CD4-positive, alpha-beta T cell (primary cell): Measurements from ENCODE around the gene SHISA5. TPM values are rescaled to one million over a fixed set of nuclear protein-coding genes. Genes with fewer than 3 reads are reported as not detected.
A peak's percentile ranks its signal among the peaks of the same experiment; 100 is the strongest.

ENCODE experiments used
- ATAC-seq: fragments of 200-7000 bp; cut with Tn5 transposase; one replicate; pipeline ENCODE4 v1.10.0; 2022; ENCODE audit warnings: mild to moderate bottlenecking; ENCODE audit not compliant: poor library complexity
- CTCF ChIA-PET: fragments of 350-600 bp; sonication (Branson Sonifier 250); formaldehyde crosslinking; loops from one replicate; lab custom pipeline; 2021; ENCODE audit warnings: antibody characterized with exemption, inconsistent platforms; lab: Charles Lee
- POLR2A ChIA-PET: fragments of 350-600 bp; sonication (Branson Sonifier 250); formaldehyde crosslinking; loops from one replicate; lab custom pipeline; 2021; ENCODE audit warnings: antibody characterized with exemption, inconsistent platforms; lab: Charles Lee
- DNase-seq, 14 experiments: peaks; one replicate each; pipeline ENCODE4 v3.0.0-alpha.2; 2013 to 2020; ENCODE audit warnings: mixed read lengths in 2 of 14
- H3K27ac ChIP-seq, 2 donors: one replicate each; pipeline versions ENCODE4 v1.5.1 to v1.7.0; 2013; ENCODE audit warnings: low read length in 2 of 2, low read depth in 1 of 2, mild to moderate bottlenecking in 1 of 2
- H3K27me3 ChIP-seq, 2 experiments: 1 replicate in 1 of 2; 2 replicates in 1 of 2; pipeline versions ENCODE4 v1.6.1 to v1.7.0; 2013; ENCODE audit warnings: low read length in 2 of 2, control low read depth in 1 of 2, mild to moderate bottlenecking in 1 of 2, moderate library complexity in 1 of 2; ENCODE audit not compliant: insufficient read depth in 2 of 2, control insufficient read depth in 1 of 2
- H3K36me3 ChIP-seq: one replicate; pipeline ENCODE4 v1.6.1; 2013; ENCODE audit warnings: low read length, control low read depth; ENCODE audit not compliant: insufficient read depth
- H3K4me1 ChIP-seq: one replicate; pipeline ENCODE4 v1.6.1; 2013; ENCODE audit warnings: low read length, control low read depth; ENCODE audit not compliant: insufficient read depth
- H3K4me3 ChIP-seq: one replicate; pipeline ENCODE4 v1.5.1; 2013; ENCODE audit warnings: mild to moderate bottlenecking, low read length, moderate library complexity
- H3K9me3 ChIP-seq, 2 experiments: 1 replicate in 1 of 2; 2 replicates in 1 of 2; pipeline versions ENCODE4 v1.6.1 to v1.7.0; 2013; ENCODE audit warnings: low read length in 2 of 2, mild to moderate bottlenecking in 2 of 2, control low read depth in 1 of 2, moderate library complexity in 1 of 2; ENCODE audit not compliant: control insufficient read depth in 1 of 2, insufficient read depth in 1 of 2
- H3K27ac Mint-ChIP-seq: one replicate; pipeline ENCODE4 v1.8.0; 2020; ENCODE audit warnings: mixed read lengths
- H3K27me3 Mint-ChIP-seq: one replicate; pipeline ENCODE4 v1.8.0; 2021; ENCODE audit warnings: mixed read lengths
- H3K36me3 Mint-ChIP-seq: one replicate; pipeline ENCODE4 v1.8.0; 2021; ENCODE audit warnings: low read depth, mixed read lengths
- H3K4me1 Mint-ChIP-seq: one replicate; pipeline ENCODE4 v1.8.0; 2021; ENCODE audit warnings: low read depth, mixed read lengths
- H3K4me3 Mint-ChIP-seq: one replicate; pipeline ENCODE4 v1.8.0; 2020; ENCODE audit warnings: mild to moderate bottlenecking, mixed read lengths
- H3K9me3 Mint-ChIP-seq: one replicate; pipeline ENCODE4 v1.8.0; 2020; ENCODE audit warnings: mixed read lengths
- CTCF ChIP-seq: fragments of 200-600 bp; IDR thresholded peaks from one replicate; pipeline ENCODE4 v1.8.0; 2022; ENCODE audit warnings: antibody characterized with exemption, mild to moderate bottlenecking
- intact Hi-C, 2 experiments: fragments of 100-400 bp; cut with DNase I in 1 of 2; cut with micrococcal nuclease in 1 of 2; formaldehyde crosslinking; loops; one replicate each; pipeline versions ENCODE4 v1.15.1 to v1.9.0; 2023 to 2025; cut with DNase I, micrococcal nuclease
- total RNA-seq, 174 experiments: library from RNA in 2 of 174; stranded (reverse) in 2 of 174; gene quantifications; one replicate each; pipeline ENCODE4 v1.2.3 and lab custom pipeline; 2021 to 2026

Gene SHISA5
- total RNA-seq, 2 experiments from 2014 or later = 102 to 109 TPM

GRCh38 chr3:48439820-48440589 lies 64.0 kb downstream of the SHISA5 start, which contains the start of the genes CCDC51 and TMA7:
TSS of gene CCDC51 (minus strand) at chr3:48440119. CDS start at chr3:48435128, 4,991 bp downstream.
TSS of gene TMA7 (plus strand) at chr3:48440257. CDS start at chr3:48440297, 40 bp downstream.
- ATAC-seq (peak; percentile 91), DNase-seq (peak; percentile 95 to 99 (median 98))
- Mint-ChIP-seq H3K9me3 (no peaks in the 10 kb centered on the region), H3K36me3 (peaks cover 47% of the 10 kb centered on the region), H3K27ac (no peak within 1 kb of the TSS), H3K4me3 (peak within 1 kb of the TSS; percentile 96), H3K4me1 (peaks cover 52% of the 10 kb centered on the region), H3K27me3 (no peaks in the 10 kb centered on the region)
- Histone ChIP-seq H3K27ac (peak within 1 kb of the TSS; percentile 88 to 94), H3K9me3 (no peaks in the 10 kb centered on the region), H3K36me3 (peaks cover 29% of the 10 kb centered on the region), H3K27me3 (no peaks in the 10 kb centered on the region), H3K4me3 (peak within 1 kb of the TSS; percentile 57), H3K4me1 (peaks cover 44% of the 10 kb centered on the region)
- POLR2A ChIA-PET = interaction anchor here (0.6 to 2.8 kb wide), 28 partner anchors 8 to 277 kb away, joined by 3 to 55 read pairs (median 6); partner anchors contain the start of genes IP6K2, NME6, PFKFB4 and PLXNB1
- intact Hi-C loops = loop anchor here (1.0 to 5.0 kb wide), 6 partner anchors 33 to 658 kb away; partner anchors contain the start of gene SMARCC1 (in 1 of the 2)
- CTCF ChIA-PET = interaction anchor here (0.8 to 2.2 kb wide), 13 partner anchors 18 to 199 kb away, joined by 3 to 16 read pairs (median 4); partner anchors contain the start of gene ZNF589
- no peak for TF ChIP-seq CTCF

GRCh38 chr3:48437812-48438211 lies 66.2 kb downstream of the SHISA5 start:
- no peak overlapping the region for H3K27ac ChIP-seq
- Mint-ChIP-seq H3K4me3 (no peak overlapping the region), H3K4me1 (peaks cover 44% of the 10 kb centered on the region), H3K27me3 (no peaks in the 10 kb centered on the region), H3K9me3 (no peaks in the 10 kb centered on the region), H3K36me3 (peaks cover 31% of the 10 kb centered on the region), H3K27ac (no peak overlapping the region)
- intact Hi-C loops = loop anchor here (2.0 to 5.0 kb wide), 5 partner anchors 39 to 656 kb away; partner anchors contain the start of gene SMARCC1 (in 1 of the 2)
- no peaks in the 10 kb centered on the region for H3K27me3 ChIP-seq
- peaks cover 51% of the 10 kb centered on the region for H3K4me1 ChIP-seq
- no peak for DNase-seq
- no peak for TF ChIP-seq CTCF
- H3K4me3 ChIP-seq = no peak overlapping the region
- no peak for ATAC-seq
- peaks cover 21% of the 10 kb centered on the region for H3K36me3 ChIP-seq
- no peaks in the 10 kb centered on the region for H3K9me3 ChIP-seq
- ChIA-PET CTCF (interaction anchor here (3.0 kb wide), 1 partner anchor 37 kb away, joined by 118 read pairs; no protein-coding TSS in a partner anchor), POLR2A (no interaction called here)

- no peak overlapping the region for H3K4me3 ChIP-seq
- Mint-ChIP-seq H3K4me3 (no peak overlapping the region), H3K9me3 (no peaks in the 10 kb centered on the region), H3K27me3 (no peaks in the 10 kb centered on the region), H3K36me3 (peaks cover 29% of the 10 kb centered on the region), H3K4me1 (peaks cover 37% of the 10 kb centered on the region), H3K27ac (no peak overlapping the region)
- H3K27ac ChIP-seq = no peak overlapping the region
- DNase-seq = no peak
- ATAC-seq = no peak
- ChIA-PET CTCF (interaction anchor here (0.8 to 3.0 kb wide), 17 partner anchors 10 to 207 kb away, joined by 3 to 118 read pairs (median 10); partner anchors contain the start of genes ATRIP and ZNF589), POLR2A (interaction anchor here (0.6 to 2.2 kb wide), 10 partner anchors 10 to 81 kb away, joined by 3 to 37 read pairs (median 8); partner anchors contain the start of genes ATRIP and SHISA5)
- no peaks in the 10 kb centered on the region for H3K9me3 ChIP-seq
- H3K36me3 ChIP-seq = peaks cover 21% of the 10 kb centered on the region
- TF ChIP-seq CTCF = no peak
- peaks cover 44% of the 10 kb centered on the region for H3K4me1 ChIP-seq
- H3K27me3 ChIP-seq = no peaks in the 10 kb centered on the region
- intact Hi-C loops = loop anchor here (1.0 to 5.0 kb wide), 9 partner anchors 36 to 655 kb away; partner anchors contain the start of gene SMARCC1 (in 1 of the 2)
These were observed 67.1 kb downstream of the SHISA5 start for GRCh38 chr3:48436855-48437254.
